Mucosa of descending colon (tissue), 3 donors: Measurements from ENCODE around the gene TTC27. TPM values are rescaled to one million over a fixed set of nuclear protein-coding genes. Genes with fewer than 3 reads are reported as not detected.

Experiments used
- ATAC-seq: fragments of 200-7000 bp; cut with Tn5 transposase; one replicate; pipeline ENCODE4 v1.9.1; 2020; ENCODE audit warnings: mild to moderate bottlenecking, moderate library complexity
- DNase-seq, 3 donors: peaks; one replicate each; pipeline ENCODE4 v3.0.0-alpha.2; 2020
- H3K36me3 ChIP-seq: fragments of 200-600 bp; one replicate; pipeline ENCODE4 v1.8.0; 2021; ENCODE audit warnings: low read depth, mild to moderate bottlenecking
- H3K4me1 ChIP-seq: fragments of 200-600 bp; one replicate; pipeline ENCODE4 v1.8.0; 2021; ENCODE audit warnings: low read depth, mild to moderate bottlenecking
- H3K4me3 ChIP-seq: fragments of 200-600 bp; one replicate; pipeline ENCODE4 v1.8.0; 2021; ENCODE audit warnings: mild to moderate bottlenecking
- H3K9me3 ChIP-seq: fragments of 200-600 bp; one replicate; pipeline ENCODE4 v1.8.0; 2021; ENCODE audit warnings: mild to moderate bottlenecking
- intact Hi-C, 2 donors: fragments of 100-400 bp; cut with DNase I in 1 of 2; cut with micrococcal nuclease in 1 of 2; formaldehyde crosslinking; loops; one replicate each; pipeline versions ENCODE4 v1.11.0 to v1.11.1; 2022; cut with DNase I, micrococcal nuclease
- total RNA-seq, 3 donors: library from RNA; stranded (reverse); fragmentation: NEBNext Ultra II Directional in 2 of 3; extraction: Animal tissue kit (Norgen Biotek cat#: 25700) in 2 of 3; gene quantifications; one replicate each; pipeline versions ENCODE4 v1.2.1 to v1.2.4, GENCODE V29; 2021 to 2023
- TF ChIP-seq, protein P1 (sequence below): fragments of 200-600 bp; IDR thresholded peaks from one replicate; pipeline ENCODE4 v1.8.0; 2022; ENCODE audit warnings: antibody characterized with exemption, mild to moderate bottlenecking
- donor health status: DM: no; HTN: no; CAD: no; lungs with moderate emphysema.
- donor health status: DM: no; HTN: no; CAD: no.
- donor health status: DM: no; HTN: yes; CAD: no.

The TTC27 gene
- total RNA-seq, 3 donors from 2014 or later: 10.2 to 13.3 (median 12.4) TPM

DNA sequence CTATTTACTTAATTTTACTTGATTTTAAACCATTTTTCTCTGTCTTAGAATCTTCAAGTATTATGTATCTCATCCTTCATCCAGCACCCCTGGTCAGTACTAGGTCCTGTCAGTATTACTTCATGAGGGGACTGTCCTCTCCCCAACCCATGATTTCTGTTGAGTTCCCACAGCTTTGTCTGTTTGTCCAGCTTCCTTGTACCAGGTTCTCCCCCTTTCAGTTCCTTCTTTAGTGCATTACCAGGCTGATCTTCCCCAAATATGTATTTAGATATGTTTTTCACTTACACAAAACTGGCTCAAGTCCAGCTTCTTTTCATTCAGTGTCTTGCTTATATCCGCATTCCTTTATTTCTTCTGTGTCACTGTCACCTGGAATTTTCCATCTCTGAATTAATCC is 13.8 kb upstream of the TTC27 start:
- no peaks in the 10 kb centered on the region for H3K9me3 ChIP-seq
- no peak for ATAC-seq
- DNase-seq: no peak
- no peaks in the 10 kb centered on the region for H3K36me3 ChIP-seq
- TF ChIP-seq, protein P1, sequence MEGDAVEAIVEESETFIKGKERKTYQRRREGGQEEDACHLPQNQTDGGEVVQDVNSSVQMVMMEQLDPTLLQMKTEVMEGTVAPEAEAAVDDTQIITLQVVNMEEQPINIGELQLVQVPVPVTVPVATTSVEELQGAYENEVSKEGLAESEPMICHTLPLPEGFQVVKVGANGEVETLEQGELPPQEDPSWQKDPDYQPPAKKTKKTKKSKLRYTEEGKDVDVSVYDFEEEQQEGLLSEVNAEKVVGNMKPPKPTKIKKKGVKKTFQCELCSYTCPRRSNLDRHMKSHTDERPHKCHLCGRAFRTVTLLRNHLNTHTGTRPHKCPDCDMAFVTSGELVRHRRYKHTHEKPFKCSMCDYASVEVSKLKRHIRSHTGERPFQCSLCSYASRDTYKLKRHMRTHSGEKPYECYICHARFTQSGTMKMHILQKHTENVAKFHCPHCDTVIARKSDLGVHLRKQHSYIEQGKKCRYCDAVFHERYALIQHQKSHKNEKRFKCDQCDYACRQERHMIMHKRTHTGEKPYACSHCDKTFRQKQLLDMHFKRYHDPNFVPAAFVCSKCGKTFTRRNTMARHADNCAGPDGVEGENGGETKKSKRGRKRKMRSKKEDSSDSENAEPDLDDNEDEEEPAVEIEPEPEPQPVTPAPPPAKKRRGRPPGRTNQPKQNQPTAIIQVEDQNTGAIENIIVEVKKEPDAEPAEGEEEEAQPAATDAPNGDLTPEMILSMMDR: no peak
- intact Hi-C loops: no loop called here
- no peaks in the 10 kb centered on the region for H3K4me1 ChIP-seq
- no peak overlapping the region for H3K4me3 ChIP-seq

DNA sequence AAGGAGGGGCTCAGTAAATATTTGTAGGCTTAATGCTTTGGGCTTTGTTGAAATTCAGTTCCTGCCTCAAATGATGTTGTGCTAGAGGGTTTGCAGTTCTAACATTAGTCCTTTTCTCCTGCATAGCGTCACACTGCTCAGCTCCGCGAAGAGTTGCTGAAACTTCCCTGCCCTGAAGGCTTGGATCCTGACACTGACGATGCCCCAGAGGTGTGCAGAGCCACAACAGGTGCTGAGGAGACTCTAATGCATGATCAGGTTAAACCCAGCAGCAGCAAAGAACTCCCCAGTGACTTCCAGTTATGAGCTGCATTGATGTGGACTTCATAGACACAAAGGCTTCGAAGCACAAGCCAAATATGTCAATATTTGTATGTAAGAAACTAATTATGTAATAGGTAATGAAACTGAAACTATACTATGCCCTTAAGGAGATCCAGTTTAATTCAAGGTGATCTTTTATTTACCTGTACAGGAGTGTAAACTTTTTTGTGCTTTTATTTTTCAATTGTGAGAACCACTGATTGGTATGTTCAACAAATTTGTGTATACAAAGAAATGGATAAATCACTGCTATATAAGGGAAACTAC is 10.2 kb upstream of the TTC27 start:
- no peaks in the 10 kb centered on the region for H3K4me1 ChIP-seq
- no peak for ATAC-seq
- TF ChIP-seq, protein P1: no peak
- DNase-seq: no peak
- no peak overlapping the region for H3K4me3 ChIP-seq
- H3K9me3 ChIP-seq: no peaks in the 10 kb centered on the region
- intact Hi-C loops: no loop called here
- no peaks in the 10 kb centered on the region for H3K36me3 ChIP-seq

DNA sequence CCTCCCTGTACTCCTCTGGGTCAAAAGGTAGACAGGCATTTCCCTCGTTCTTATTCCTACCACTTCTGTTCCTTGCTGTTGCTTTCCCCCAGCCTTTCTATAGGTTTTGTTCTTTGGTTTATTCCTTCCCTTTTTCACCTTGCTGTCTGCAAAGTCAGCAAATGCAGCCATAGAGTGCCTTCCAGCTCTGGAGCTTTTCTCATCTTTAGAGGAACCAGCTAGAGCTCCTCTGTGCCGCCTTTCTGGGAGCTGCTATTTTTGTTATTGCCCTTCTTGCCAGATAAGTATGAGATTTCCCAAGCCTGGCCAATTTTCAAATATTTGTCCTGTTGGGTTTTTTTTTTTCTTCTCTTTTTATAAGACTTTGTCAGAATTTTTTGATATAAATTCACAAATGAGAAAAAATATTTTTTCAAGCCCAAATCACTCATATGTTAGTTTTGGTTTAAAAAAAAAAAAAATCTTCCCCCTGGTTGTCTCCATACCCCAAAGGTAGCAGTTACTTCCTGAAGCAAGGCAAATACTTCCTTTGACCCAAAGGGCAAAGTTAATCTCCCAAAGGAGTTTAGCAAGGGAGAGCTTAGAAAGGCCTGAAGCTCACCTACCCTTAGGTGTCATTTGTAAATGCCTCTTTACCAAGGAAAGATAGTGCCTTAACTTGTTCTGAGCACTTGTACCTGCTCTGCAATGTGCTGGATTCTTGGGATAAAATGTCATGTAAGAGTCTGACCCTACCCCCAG is 5.1 kb upstream of the TTC27 start:
- Histone ChIP-seq H3K36me3 (no peaks in the 10 kb centered on the region), H3K4me1 (no peaks in the 10 kb centered on the region), H3K4me3 (no peak overlapping the region), H3K9me3 (no peaks in the 10 kb centered on the region)
- intact Hi-C loops: no loop called here
- TF ChIP-seq, protein P1: no peak
- no peak for ATAC-seq
- no peak for DNase-seq

DNA sequence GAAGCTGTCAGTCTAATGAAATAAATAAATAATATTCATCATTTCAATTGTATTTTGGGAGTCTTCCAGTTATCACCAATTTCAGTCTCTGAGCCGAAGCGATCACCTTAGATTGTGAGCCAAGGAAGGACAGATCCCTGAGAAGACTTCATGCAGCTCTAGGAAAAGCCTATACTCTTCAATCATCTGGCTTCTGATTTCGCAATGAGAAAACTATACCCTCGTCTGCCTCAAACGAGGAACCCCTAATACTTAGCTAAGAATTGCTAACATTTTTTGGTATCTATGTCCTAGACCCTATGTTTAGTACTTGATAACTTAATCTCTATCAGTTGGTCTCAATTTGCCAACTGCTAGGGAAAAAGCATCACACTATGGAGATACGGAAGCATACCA is 4.5 kb upstream of the TTC27 start:
- DNase-seq (no peak), ATAC-seq (no peak)
- H3K4me3 ChIP-seq: no peak overlapping the region
- intact Hi-C loops: no loop called here
- TF ChIP-seq, protein P1: no peak
- no peaks in the 10 kb centered on the region for H3K9me3 ChIP-seq
- H3K4me1 ChIP-seq: no peaks in the 10 kb centered on the region
- no peaks in the 10 kb centered on the region for H3K36me3 ChIP-seq

DNA sequence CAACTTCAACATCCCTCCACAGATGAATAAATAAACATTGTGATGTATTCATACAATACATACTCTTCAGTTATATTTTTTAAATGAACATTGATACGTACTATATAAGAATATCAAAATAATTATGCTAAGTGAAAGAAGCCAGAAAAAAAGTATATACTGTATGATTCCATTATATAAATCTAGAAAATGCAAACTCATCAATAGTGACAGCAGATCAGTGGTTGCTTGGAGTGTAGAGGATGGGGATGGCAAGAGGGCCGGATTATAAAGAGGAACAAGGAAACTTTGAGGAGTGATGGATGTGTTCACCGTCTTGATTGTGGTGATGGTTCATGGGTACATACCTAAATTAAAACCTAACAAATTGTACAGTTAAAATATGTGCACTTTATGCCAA is 3.0 kb upstream of the TTC27 start:
- H3K4me1 ChIP-seq: peaks cover 9% of the 10 kb centered on the region
- no peak for DNase-seq
- no peak overlapping the region for H3K4me3 ChIP-seq
- intact Hi-C loops: no loop called here
- H3K9me3 ChIP-seq: no peaks in the 10 kb centered on the region
- TF ChIP-seq, protein P1: no peak
- H3K36me3 ChIP-seq: no peaks in the 10 kb centered on the region
- no peak for ATAC-seq
